Measurements from ENCODE around the gene RPH3AL. TPM values are rescaled to one million over a fixed set of nuclear protein-coding genes. Genes with fewer than 3 reads are reported as not detected.

Gene RPH3AL
- total and polyA plus RNA-seq, 8 donors: 43.4 to 89.1 (median 56.0) TPM

DNA sequence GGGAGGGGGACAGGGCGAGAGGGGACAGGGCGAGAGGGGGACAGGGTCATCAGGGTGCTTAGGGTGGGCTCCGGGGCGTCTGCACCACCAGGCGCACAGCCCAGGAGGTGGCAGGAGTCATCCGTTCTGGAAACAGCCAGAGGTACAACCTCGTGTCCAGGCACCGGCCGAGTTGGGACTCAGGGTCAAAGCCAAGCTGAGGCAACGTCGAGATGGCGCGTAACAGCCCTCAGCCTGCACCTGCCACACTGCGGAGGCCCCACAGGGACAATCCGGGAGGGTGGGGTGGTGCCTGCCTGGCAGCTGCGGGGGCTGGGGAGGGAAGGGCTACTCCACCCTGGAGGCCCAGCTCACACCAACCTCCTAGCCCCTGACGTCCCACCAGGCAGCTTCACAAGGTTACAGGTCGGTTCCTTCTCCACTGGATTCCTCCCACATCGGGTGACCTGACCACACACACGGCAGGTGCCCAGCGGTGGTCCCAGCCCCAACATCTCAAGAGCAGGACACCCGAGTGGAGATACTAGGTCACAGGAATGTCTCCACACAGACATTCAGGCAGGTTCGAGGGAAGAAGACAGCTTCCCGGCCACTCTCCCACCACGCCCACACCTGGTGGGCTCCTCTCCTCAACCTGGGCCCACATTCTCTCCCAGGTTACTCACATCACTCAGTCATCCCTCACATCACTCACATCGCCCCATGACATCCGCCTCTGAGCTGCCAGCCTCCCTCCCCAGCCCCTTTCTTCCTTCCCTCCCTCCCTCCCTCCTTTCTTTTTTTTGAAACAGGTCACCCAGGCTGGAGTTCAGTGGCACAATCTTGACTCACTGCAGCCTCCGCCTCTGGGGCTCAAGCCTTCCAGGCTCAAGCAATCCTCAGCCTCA, 47.3 kb downstream of the RPH3AL start:
- Histone ChIP-seq H3K4me3 (no peak overlapping the region), H3K36me3 (peaks cover 0 to 6% (median 0%) of the 10 kb centered on the region in 3 donors), H3K9me3 (no peaks in the 10 kb centered on the region), H3K27ac (no peak overlapping the region), H3K27me3 (no peaks in the 10 kb centered on the region), H3K4me1 (no peaks in the 10 kb centered on the region)
- peak; percentile 10 to 48 (median 16) for ATAC-seq
- intact Hi-C loops (cut with DNase I): loop anchor here in 1 of 3 donors (10.0 kb wide), 1 partner anchor 79 kb away; no protein-coding TSS in a partner anchor
- TF ChIP-seq CTCF (IDR thresholded peaks at IDR 0.05): no peak
- no peak for FAIRE-seq
- DNase-seq: peak in 3 of 6 donors; percentile 23 to 75 (median 46)
- WGBS, 2 donors: 69 to 71% methylated on average over 24 to 28 of the region's 28 CpGs

GRCh38 chr17:304461-304860, 48.1 kb downstream of the RPH3AL start:
- peak in 1 of 4 donors; percentile 3 for ATAC-seq
- FAIRE-seq: no peak
- Histone ChIP-seq H3K4me3 (no peak overlapping the region), H3K9me3 (no peaks in the 10 kb centered on the region), H3K4me1 (peaks cover 0 to under 1% (median 0%) of the 10 kb centered on the region in 3 donors), H3K36me3 (peaks cover 0 to 6% (median 0%) of the 10 kb centered on the region in 3 donors), H3K27me3 (no peaks in the 10 kb centered on the region), H3K27ac (no peak overlapping the region)
- DNase-seq: peak in 3 of 6 donors; percentile 9 to 33 (median 15)
- 67 to 75% methylated on average over 10 of the region's 10 CpGs for WGBS, 2 donors
- intact Hi-C loops (cut with DNase I): loop anchor here in 1 of 3 donors (10.0 kb wide), 1 partner anchor 80 kb away; no protein-coding TSS in a partner anchor
- TF ChIP-seq CTCF (IDR thresholded peaks at IDR 0.05): no peak

- no peak for TF ChIP-seq CTCF (IDR thresholded peaks at IDR 0.05)
- intact Hi-C loops (cut with DNase I): loop anchor here in 1 of 3 donors (10.0 kb wide), 1 partner anchor 82 kb away; no protein-coding TSS in a partner anchor
- ATAC-seq (no peak), FAIRE-seq (no peak), DNase-seq (peak in 2 of 6 donors; percentile 9 to 25)
- Histone ChIP-seq H3K36me3 (peaks cover 0 to 6% (median 0%) of the 10 kb centered on the region in 3 donors), H3K27ac (no peak overlapping the region), H3K27me3 (no peaks in the 10 kb centered on the region), H3K4me3 (no peak overlapping the region), H3K4me1 (peaks cover 0 to 11% (median 3%) of the 10 kb centered on the region in 3 donors), H3K9me3 (no peaks in the 10 kb centered on the region)
- WGBS, 2 donors: 85 to 87% methylated on average over 9 of the region's 9 CpGs
Measured at GRCh38 chr17:303168-303567, 49.4 kb downstream of the RPH3AL start.

DNA sequence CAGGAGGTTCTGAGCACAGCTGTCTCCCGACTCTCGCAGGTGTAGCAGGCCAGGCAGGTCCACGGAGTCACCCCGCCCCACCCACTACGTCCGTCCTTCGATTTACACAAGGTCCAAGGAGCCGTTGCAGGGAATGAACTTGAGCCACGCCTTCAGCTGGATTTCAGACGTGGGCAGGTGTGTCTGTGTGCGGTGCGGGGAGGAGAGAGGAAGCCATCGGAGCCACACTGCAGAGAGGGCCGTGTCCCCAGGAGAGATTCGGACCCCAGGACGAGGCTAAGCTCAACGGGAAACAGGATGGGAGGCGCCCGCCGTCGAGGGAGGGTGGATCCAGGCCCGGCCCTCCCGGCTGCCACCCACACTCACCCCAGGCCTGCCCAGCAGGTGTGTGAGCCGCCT, 50.3 kb downstream of the RPH3AL start:
- peak in 2 of 6 donors; percentile 17 to 48 for DNase-seq
- H3K36me3 ChIP-seq: peaks cover 0 to 6% (median 0%) of the 10 kb centered on the region in 3 donors
- peaks cover 0 to 11% (median 3%) of the 10 kb centered on the region in 3 donors for H3K4me1 ChIP-seq
- no peaks in the 10 kb centered on the region for H3K27me3 ChIP-seq
- intact Hi-C loops (cut with DNase I): loop anchor here in 1 of 3 donors (10.0 kb wide), 1 partner anchor 83 kb away; no protein-coding TSS in a partner anchor
- H3K27ac ChIP-seq: no peak overlapping the region
- peak in 2 of 4 donors; percentile 2 to 21 for ATAC-seq
- no peaks in the 10 kb centered on the region for H3K9me3 ChIP-seq
- H3K4me3 ChIP-seq: no peak overlapping the region
- WGBS, 2 donors: 79 to 84% methylated on average over 23 to 24 of the region's 24 CpGs
- no peak for TF ChIP-seq CTCF (IDR thresholded peaks at IDR 0.05)
- no peak for FAIRE-seq
